Keratinocyte (primary cell): ENCODE data around the gene LCMT1.

Experiments
- EZH2 ChIP-seq: IDR thresholded peaks from one replicate; pipeline ENCODE4 v1.6.1; 2012; ENCODE audit warnings: inconsistent platforms, mild to moderate bottlenecking, low read length, moderate library complexity
- TF ChIP-seq, protein P1 (sequence below), 3 experiments: IDR thresholded peaks in 1 of 3; conservative IDR thresholded peaks in 1 of 3; optimal IDR thresholded peaks in 1 of 3; 2 replicates in 2 of 3; 3 replicates in 1 of 3; pipeline versions ENCODE3 to v1.5.1; 2011; ENCODE audit warnings: low read length in 3 of 3, mild to moderate bottlenecking in 3 of 3, moderate library complexity in 2 of 3, control low read depth in 1 of 3, inconsistent platforms in 1 of 3; ENCODE audit not compliant: insufficient read depth in 2 of 3; ENCODE audit errors: extremely low read depth in 1 of 3

DNA sequence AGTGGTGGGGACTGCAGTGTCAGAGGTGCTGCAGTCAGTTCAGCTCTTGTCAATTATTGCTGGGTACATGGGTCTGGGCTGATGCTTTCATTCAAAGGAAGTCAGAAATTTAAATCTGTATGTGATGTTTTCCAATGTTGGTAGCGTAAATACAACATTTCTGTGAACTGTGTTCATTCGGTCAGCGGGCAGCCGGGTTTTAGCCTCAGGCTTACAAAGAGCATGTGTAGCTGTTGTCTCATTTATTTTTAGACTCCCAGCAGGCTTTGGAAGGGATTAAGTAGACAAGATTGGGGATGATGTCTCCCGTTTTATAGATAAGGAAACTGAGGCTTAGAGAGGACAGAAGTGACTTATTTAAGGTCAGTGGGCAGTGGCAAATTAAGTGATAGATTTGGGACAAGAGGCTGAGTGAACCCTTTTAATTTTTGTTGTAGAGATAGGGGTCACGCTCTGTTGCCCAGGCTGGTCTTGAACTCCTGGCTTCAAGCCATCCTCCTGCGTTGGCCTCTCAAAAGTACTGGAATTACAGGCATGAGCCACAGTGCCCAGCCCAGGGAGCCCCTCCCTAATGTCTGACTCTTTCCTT, 113.3 kb downstream of the LCMT1 start:
- TF ChIP-seq, protein P1, sequence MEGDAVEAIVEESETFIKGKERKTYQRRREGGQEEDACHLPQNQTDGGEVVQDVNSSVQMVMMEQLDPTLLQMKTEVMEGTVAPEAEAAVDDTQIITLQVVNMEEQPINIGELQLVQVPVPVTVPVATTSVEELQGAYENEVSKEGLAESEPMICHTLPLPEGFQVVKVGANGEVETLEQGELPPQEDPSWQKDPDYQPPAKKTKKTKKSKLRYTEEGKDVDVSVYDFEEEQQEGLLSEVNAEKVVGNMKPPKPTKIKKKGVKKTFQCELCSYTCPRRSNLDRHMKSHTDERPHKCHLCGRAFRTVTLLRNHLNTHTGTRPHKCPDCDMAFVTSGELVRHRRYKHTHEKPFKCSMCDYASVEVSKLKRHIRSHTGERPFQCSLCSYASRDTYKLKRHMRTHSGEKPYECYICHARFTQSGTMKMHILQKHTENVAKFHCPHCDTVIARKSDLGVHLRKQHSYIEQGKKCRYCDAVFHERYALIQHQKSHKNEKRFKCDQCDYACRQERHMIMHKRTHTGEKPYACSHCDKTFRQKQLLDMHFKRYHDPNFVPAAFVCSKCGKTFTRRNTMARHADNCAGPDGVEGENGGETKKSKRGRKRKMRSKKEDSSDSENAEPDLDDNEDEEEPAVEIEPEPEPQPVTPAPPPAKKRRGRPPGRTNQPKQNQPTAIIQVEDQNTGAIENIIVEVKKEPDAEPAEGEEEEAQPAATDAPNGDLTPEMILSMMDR (optimal IDR thresholded peaks at IDR 0.05 in 1 of 3, IDR thresholded peaks at IDR 0.05 in 1 of 3, conservative IDR thresholded peaks at IDR 0.05 in 1 of 3; ENCODE audit: extremely low read depth in 1 of 3, insufficient read depth in 2 of 3, low read length in 3 of 3): no peak
- TF ChIP-seq EZH2: no peak
